ENCODE measurements around the gene PCID2. TPM values are rescaled to one million over a fixed set of nuclear protein-coding genes. Genes with fewer than 3 reads are reported as not detected.

Gene PCID2
- total and polyA plus RNA-seq, 2 of the 13 experiments (the other 11 are each of a cell fraction or from before 2014, with no cell fraction given) = 65.0 to 111 TPM

GRCh38 chr13:113223070-113223469 is 14.6 kb upstream of the PCID2 start:
- DNase-seq (ENCODE audit: low spot score) (no peak), FAIRE-seq (no peak), ATAC-seq (no peak)
- WGBS (ENCODE audit: low lambda C conversion rate) = 97% methylated on average over 7 of the region's 7 CpGs
- Histone ChIP-seq H3K4me1 (ENCODE audit: insufficient read depth, low read length) (peaks cover 30% of the 10 kb centered on the region), H2AFZ (ENCODE audit: low read length) (no peak overlapping the region), H4K20me1 (ENCODE audit: insufficient read depth, low read length) (peaks cover 23% of the 10 kb centered on the region), H3K9ac (ENCODE audit: insufficient read depth, low read depth, low read length) (no peak overlapping the region), H3K79me2 (ENCODE audit: insufficient read depth, low read length) (peaks cover 73% of the 10 kb centered on the region), H3K27me3 (ENCODE audit: control insufficient read depth in 1 of 2, insufficient read depth in 2 of 2, low read length in 2 of 2) (no peaks in the 10 kb centered on the region), H3K4me3 (replicated peaks in 1 of 3; ENCODE audit: insufficient read depth in 1 of 3, low read depth in 2 of 3, low read length in 3 of 3) (no peak overlapping the region), H3K4me2 (ENCODE audit: low read depth, low read length) (no peak overlapping the region), H3K9me3 (ENCODE audit: low read length) (no peaks in the 10 kb centered on the region), H3K27ac (ENCODE audit: extremely low read length, insufficient read depth, low read length) (no peak overlapping the region), H3K36me3 (replicated peaks in 1 of 2; ENCODE audit: control insufficient read depth in 1 of 2, insufficient read depth in 2 of 2, low read length in 2 of 2) (peaks cover 35 to 84% of the 10 kb centered on the region in 2 experiments)
- in situ Hi-C loops (cut with HindIII; ENCODE audit: extremely low pct_ligation_motif_present, low pct_unique_long_range_greater_than_20kb) = no loop called here
- intact Hi-C loops (cut with micrococcal nuclease; ENCODE audit: unreplicated experiment) = no loop called here
- no TSS peak for BruUV-seq (replicated peaks)
- CTCF ChIA-PET (ENCODE audit: low intra/inter-chr PET ratio, low total read pairs) = no interaction called here
- POLR2A ChIA-PET = no interaction called here
- TF ChIP-seq ZNF709 (CRISPR knock-in tag; IDR thresholded peaks at IDR 0.05) = no peak
- no peak for TF ChIP-seq POGZ (CRISPR knock-in tag; IDR thresholded peaks at IDR 0.05)
- TF ChIP-seq DR1 (CRISPR knock-in tag; IDR thresholded peaks at IDR 0.05) = no peak
- no peak for TF ChIP-seq ZNF775 (CRISPR knock-in tag; IDR thresholded peaks at IDR 0.05; ENCODE audit: borderline replicate concordance)
- no peak for TF ChIP-seq TFAP4 (IDR thresholded peaks at IDR 0.05; ENCODE audit: borderline replicate concordance, low read depth)
- TF ChIP-seq FOXM1 (CRISPR knock-in tag; IDR thresholded peaks at IDR 0.05) = no peak
- TF ChIP-seq ZBED4 (CRISPR knock-in tag; IDR thresholded peaks at IDR 0.05; ENCODE audit: borderline replicate concordance) = no peak
- no peak for TF ChIP-seq KDM3A (CRISPR knock-in tag; IDR thresholded peaks at IDR 0.05; ENCODE audit: low read depth)
- no peak for TF ChIP-seq ERF (CRISPR knock-in tag; IDR thresholded peaks at IDR 0.05)
- no peak for TF ChIP-seq ZNF703 (CRISPR knock-in tag; IDR thresholded peaks at IDR 0.05; ENCODE audit: borderline replicate concordance)
- TF ChIP-seq ELF4 (CRISPR knock-in tag; IDR thresholded peaks at IDR 0.05; ENCODE audit: borderline replicate concordance) = no peak
- TF ChIP-seq THAP9 (CRISPR knock-in tag; IDR thresholded peaks at IDR 0.05; ENCODE audit: borderline replicate concordance) = no peak
- TF ChIP-seq MTF2 (CRISPR knock-in tag; IDR thresholded peaks at IDR 0.05; ENCODE audit: borderline replicate concordance) = no peak

Data from HepG2 (cell line).